A673 (cell line): ENCODE results near the gene ASPSCR1. TPM values are rescaled to one million over a fixed set of nuclear protein-coding genes. Genes with fewer than 3 reads are reported as not detected.

Experiments used
- BruUV-seq: library from RNA; stranded (reverse); fragments of 400-500 nt; replicated peaks from 2 replicates; lab custom pipeline; 2021; lab: Mats Ljungman, UMichigan
- CTCF ChIA-PET: fragments of 300-600 bp; sonication (Branson Sonifier 250); formaldehyde crosslinking; loops from one replicate; lab custom pipeline; 2022; ENCODE audit warnings: antibody characterized with exemption; lab: Charles Lee
- POLR2A ChIA-PET: fragments of 300-600 bp; sonication (Branson Sonifier 250); formaldehyde crosslinking; loops from one replicate; lab custom pipeline; 2022; ENCODE audit warnings: antibody characterized with exemption; ENCODE audit not compliant: low non-redundant PET; lab: Charles Lee
- DNase-seq: peaks from one replicate; pipeline ENCODE4 v3.0.0-alpha.2; 2015; ENCODE audit warnings: low spot score
- H3K27ac ChIP-seq: fragments of 200-600 bp; sonication (generic); 2 replicates; pipeline ENCODE4 v1.5.1; 2016; ENCODE audit warnings: mixed run types, low read depth, mild to moderate bottlenecking, mixed read lengths, antibody characterized with exemption, low read length; ENCODE audit not compliant: poor library complexity, severe bottlenecking
- H3K27me3 ChIP-seq: fragments of 200-600 bp; sonication (generic); replicated peaks from 2 replicates; pipeline ENCODE4 v1.6.1; 2017; ENCODE audit warnings: mixed run types, low read depth, mild to moderate bottlenecking, mixed read lengths, antibody characterized with exemption, low read length; ENCODE audit not compliant: insufficient read depth, poor library complexity
- H3K36me3 ChIP-seq: fragments of 200-600 bp; sonication (generic); 2 replicates; pipeline ENCODE4 v1.6.1; 2016; ENCODE audit warnings: mixed run types, mild to moderate bottlenecking, mixed read lengths, antibody characterized with exemption, low read length; ENCODE audit not compliant: insufficient read depth, poor library complexity, severe bottlenecking
- H3K4me1 ChIP-seq: fragments of 200-600 bp; sonication (generic); 2 replicates; pipeline ENCODE4 v1.6.1; 2017; ENCODE audit warnings: mixed run types, mild to moderate bottlenecking, mixed read lengths, antibody characterized with exemption, low read length; ENCODE audit not compliant: insufficient read depth, poor library complexity, severe bottlenecking
- H3K4me3 ChIP-seq: fragments of 200-600 bp; sonication (generic); 2 replicates; pipeline ENCODE4 v1.5.1; 2016; ENCODE audit warnings: low read depth, mixed run types, mild to moderate bottlenecking, mixed read lengths, low read length; ENCODE audit not compliant: poor library complexity, severe bottlenecking
- H3K9me3 ChIP-seq: fragments of 200-600 bp; sonication (generic); 2 replicates; pipeline ENCODE4 v1.6.1; 2016; ENCODE audit warnings: mixed run types, low read depth, mild to moderate bottlenecking, mixed read lengths, antibody characterized with exemption, low read length; ENCODE audit not compliant: poor library complexity, severe bottlenecking
- CTCF ChIP-seq: fragments of 300-800, 200-600 bp; sonication (generic); conservative IDR thresholded peaks from 2 replicates; pipeline ENCODE4 v1.5.1; 2017; ENCODE audit warnings: low read depth, mild to moderate bottlenecking, antibody characterized with exemption, low read length, moderate library complexity, mixed read lengths
- EZH2 ChIP-seq: fragments of 200-600 bp; sonication (generic); IDR thresholded peaks from 2 replicates; pipeline ENCODE4 v1.6.1; 2017; ENCODE audit warnings: borderline replicate concordance, low read depth, mild to moderate bottlenecking, mixed read lengths, antibody characterized with exemption, low read length; ENCODE audit not compliant: poor library complexity, severe bottlenecking
- intact Hi-C: fragments of 100-400 bp; cut with micrococcal nuclease; formaldehyde crosslinking; loops from one replicate; pipeline ENCODE4 v1.10.0; 2022; ENCODE audit not compliant: unreplicated experiment
- total RNA-seq: library from RNA; stranded (reverse); gene quantifications from 2 replicates; pipeline ENCODE4 v1.2.3, GENCODE V29; 2021

ASPSCR1 gene
- total RNA-seq, 1 experiment from 2014 or later = 46.2 TPM

- H3K4me1 ChIP-seq = no peaks in the 10 kb centered on the region
- no peak for DNase-seq
- no peaks in the 10 kb centered on the region for H3K27me3 ChIP-seq
- no peaks in the 10 kb centered on the region for H3K9me3 ChIP-seq
- ChIA-PET POLR2A (no interaction called here), CTCF (no interaction called here)
- no TSS peak for BruUV-seq
- no peak overlapping the region for H3K4me3 ChIP-seq
- TF ChIP-seq EZH2 (no peak), CTCF (no peak)
- H3K27ac ChIP-seq = no peak overlapping the region
- intact Hi-C loops = no loop called here
- no peaks in the 10 kb centered on the region for H3K36me3 ChIP-seq
Observed at GRCh38 chr17:81944858-81945257, 32.6 kb upstream of the ASPSCR1 start.

GRCh38 chr17:81947189-81947588 lies 30.2 kb upstream of the ASPSCR1 start, which contains the start of gene MYADML2:
TSS of gene MYADML2 (minus strand) at chr17:81947233. CDS start at chr17:81941741, 5,492 bp downstream.
- no TSS peak for BruUV-seq
- intact Hi-C loops = no loop called here
- Histone ChIP-seq H3K36me3 (no peaks in the 10 kb centered on the region), H3K27ac (no peak within 1 kb of the TSS), H3K27me3 (no peaks in the 10 kb centered on the region), H3K4me1 (no peaks in the 10 kb centered on the region), H3K9me3 (no peaks in the 10 kb centered on the region), H3K4me3 (no peak within 1 kb of the TSS)
- CTCF ChIA-PET = no interaction called here
- POLR2A ChIA-PET = interaction anchor here (0.7 kb wide), 1 partner anchor 9 kb away, joined by 3 read pairs; no protein-coding TSS in a partner anchor
- TF ChIP-seq CTCF (no peak), EZH2 (no peak)
- no peak for DNase-seq

- Histone ChIP-seq H3K9me3 (no peaks in the 10 kb centered on the region), H3K4me1 (no peaks in the 10 kb centered on the region), H3K36me3 (no peaks in the 10 kb centered on the region), H3K4me3 (no peak overlapping the region), H3K27ac (no peak overlapping the region), H3K27me3 (no peaks in the 10 kb centered on the region)
- intact Hi-C loops = no loop called here
- TF ChIP-seq EZH2 (no peak), CTCF (no peak)
- ChIA-PET POLR2A (no interaction called here), CTCF (no interaction called here)
- BruUV-seq = no TSS peak
- DNase-seq = no peak
Observed at GRCh38 chr17:81948635-81949378, 28.6 kb upstream of the ASPSCR1 start.
